Stimulated activated naive CD4-positive, alpha-beta T cell (primary cell): Measurements from ENCODE around the gene NARF.
"Not testable (repeated sequence)": the region's sequence is repeated elsewhere in the genome, so short reads cannot be mapped to it uniquely, and the experiment has no call there.

Experiments used
- DNase-seq, 6 experiments: peaks; one replicate each; lab custom pipeline; 2025; lab: John Stamatoyannopoulos, UW

NARF gene

GRCh38 chr17:82446124-82446523 is 12.4 kb upstream of the NARF start:
- no peak for DNase-seq

- DNase-seq: no peak
Measured at GRCh38 chr17:82446649-82447048, 11.9 kb upstream of the NARF start.

- no peak for DNase-seq
Measured at GRCh38 chr17:82447876-82448275, 10.7 kb upstream of the NARF start.

GRCh38 chr17:82449131-82449882 is 9.2 kb upstream of the NARF start:
- DNase-seq: peak; percentile 50 to 80 (median 71)

GRCh38 chr17:82449883-82450356 is 8.6 kb upstream of the NARF start:
- DNase-seq: peak in 1 of 6 experiments; percentile 45

GRCh38 chr17:82450357-82451106 is 8.0 kb upstream of the NARF start, which contains the start of gene CYBC1:
CYBC1 (minus strand) TSS chr17:82450752; CDS start chr17:82449254, 1,498 bp downstream.
- peak; percentile 91 to 95 (median 94) for DNase-seq

GRCh38 chr17:82452162-82452561 is 6.4 kb upstream of the NARF start:
- DNase-seq: no peak

- not testable (repeated sequence) for DNase-seq
Measured at GRCh38 chr17:82453151-82453550, 5.4 kb upstream of the NARF start.

GRCh38 chr17:82453706-82454105 is 4.8 kb upstream of the NARF start:
- DNase-seq: not testable (repeated sequence)

- no peak for DNase-seq
Measured at GRCh38 chr17:82457073-82457928, 1.2 kb upstream of the NARF start.

GRCh38 chr17:82457929-82458178 is 687 bp upstream of the NARF start:
- DNase-seq: no peak

- DNase-seq: no peak
Measured at GRCh38 chr17:82458885-82459424, 414 bp downstream of the NARF start.

GRCh38 chr17:82459936-82460335 is 1.4 kb downstream of the NARF start:
- not testable (repeated sequence) for DNase-seq

- DNase-seq: no peak
Measured at GRCh38 chr17:82461827-82462524, 3.4 kb downstream of the NARF start.

- DNase-seq: no peak
Measured at GRCh38 chr17:82463391-82463790, 4.8 kb downstream of the NARF start.

GRCh38 chr17:82463925-82464566 is 5.5 kb downstream of the NARF start:
- DNase-seq: no peak

- no peak for DNase-seq
Measured at GRCh38 chr17:82464567-82464929, 6.0 kb downstream of the NARF start.

GRCh38 chr17:82465023-82465603 is 6.6 kb downstream of the NARF start:
- no peak for DNase-seq

- no peak for DNase-seq
Measured at GRCh38 chr17:82468692-82469091, 10.2 kb downstream of the NARF start.

- no peak for DNase-seq
Measured at GRCh38 chr17:82470065-82470464, 11.5 kb downstream of the NARF start.
